ENCODE results near the gene ZNF787.

Gene ZNF787

GRCh38 chr19:56112313-56112709, 8.8 kb downstream of the ZNF787 start:
- ATAC-seq: no peak
- no peak for TF ChIP-seq TOX (CRISPR knock-in tag; IDR thresholded peaks at IDR 0.05; ENCODE audit: borderline replicate concordance)
- no peak for TF ChIP-seq PATZ1 (CRISPR knock-in tag; IDR thresholded peaks at IDR 0.05; ENCODE audit: borderline replicate concordance)

- no peak; the same call in 2 of the 3 replicates for ATAC-seq
- TF ChIP-seq GLIS3 (CRISPR knock-in tag; IDR thresholded peaks at IDR 0.05) (no peak), ESRRG (CRISPR knock-in tag; IDR thresholded peaks at IDR 0.05) (no peak), SNAI2 (CRISPR knock-in tag; IDR thresholded peaks at IDR 0.05) (no peak), ZC3H10 (CRISPR knock-in tag; IDR thresholded peaks at IDR 0.05) (no peak), RARB (CRISPR knock-in tag; IDR thresholded peaks at IDR 0.05) (no peak), CSRNP3 (CRISPR knock-in tag; IDR thresholded peaks at IDR 0.05) (no peak), PPARA (CRISPR knock-in tag; IDR thresholded peaks at IDR 0.05; ENCODE audit: borderline replicate concordance) (no peak), CREB5 (CRISPR knock-in tag; IDR thresholded peaks at IDR 0.05; ENCODE audit: low read depth) (no peak), ZFP3 (CRISPR knock-in tag; IDR thresholded peaks at IDR 0.05) (no peak), CSDC2 (CRISPR knock-in tag; IDR thresholded peaks at IDR 0.05) (no peak), TSHZ2 (CRISPR knock-in tag; IDR thresholded peaks at IDR 0.05) (no peak), POU6F1 (CRISPR knock-in tag; IDR thresholded peaks at IDR 0.05; ENCODE audit: borderline replicate concordance, low read depth) (no peak), ARNTL (CRISPR knock-in tag; IDR thresholded peaks at IDR 0.05; ENCODE audit: borderline replicate concordance, low read depth) (no peak), ZNF70 (CRISPR knock-in tag; IDR thresholded peaks at IDR 0.05) (no peak), PATZ1 (CRISPR knock-in tag; IDR thresholded peaks at IDR 0.05; ENCODE audit: borderline replicate concordance) (no peak), ZNF565 (CRISPR knock-in tag; conservative IDR thresholded peaks at IDR 0.05; ENCODE audit: low read depth) (no peak), ISL1 (CRISPR knock-in tag; IDR thresholded peaks at IDR 0.05) (no peak), ZFP30 (CRISPR knock-in tag; IDR thresholded peaks at IDR 0.05) (no peak), OSR1 (CRISPR knock-in tag; IDR thresholded peaks at IDR 0.05) (no peak), TCF4 (CRISPR knock-in tag; IDR thresholded peaks at IDR 0.05; ENCODE audit: borderline replicate concordance) (no peak)
These were observed 9.3 kb downstream of the ZNF787 start for GRCh38 chr19:56111601-56112312.

Data from SK-N-SH treated with all-trans-retinoic acid at 6 μM for 48 hours (cell line).